ENCODE measurements around the gene POLR1G.

Gene POLR1G, protein sequence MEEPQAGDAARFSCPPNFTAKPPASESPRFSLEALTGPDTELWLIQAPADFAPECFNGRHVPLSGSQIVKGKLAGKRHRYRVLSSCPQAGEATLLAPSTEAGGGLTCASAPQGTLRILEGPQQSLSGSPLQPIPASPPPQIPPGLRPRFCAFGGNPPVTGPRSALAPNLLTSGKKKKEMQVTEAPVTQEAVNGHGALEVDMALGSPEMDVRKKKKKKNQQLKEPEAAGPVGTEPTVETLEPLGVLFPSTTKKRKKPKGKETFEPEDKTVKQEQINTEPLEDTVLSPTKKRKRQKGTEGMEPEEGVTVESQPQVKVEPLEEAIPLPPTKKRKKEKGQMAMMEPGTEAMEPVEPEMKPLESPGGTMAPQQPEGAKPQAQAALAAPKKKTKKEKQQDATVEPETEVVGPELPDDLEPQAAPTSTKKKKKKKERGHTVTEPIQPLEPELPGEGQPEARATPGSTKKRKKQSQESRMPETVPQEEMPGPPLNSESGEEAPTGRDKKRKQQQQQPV

GRCh38 chr19:45406226-45407090 lies at the start of gene POLR1G:
Gene POLR1G, plus strand, starts transcription at chr19:45406644. Its CDS starts 53 bp downstream, at chr19:45406697.
- peak; percentile 64 to 72 for DNase-seq (ENCODE audit: low read depth in 2 of 2)

GRCh38 chr19:45356760-45357444 lies 49.5 kb upstream of the POLR1G start:
- no peak for DNase-seq (ENCODE audit: low read depth in 2 of 2)

GRCh38 chr19:45357445-45357783 lies 49.0 kb upstream of the POLR1G start:
- no peak for DNase-seq (ENCODE audit: low read depth in 2 of 2)

GRCh38 chr19:45358213-45358792 lies 48.1 kb upstream of the POLR1G start:
- DNase-seq (ENCODE audit: low read depth in 2 of 2): no peak

DNA sequence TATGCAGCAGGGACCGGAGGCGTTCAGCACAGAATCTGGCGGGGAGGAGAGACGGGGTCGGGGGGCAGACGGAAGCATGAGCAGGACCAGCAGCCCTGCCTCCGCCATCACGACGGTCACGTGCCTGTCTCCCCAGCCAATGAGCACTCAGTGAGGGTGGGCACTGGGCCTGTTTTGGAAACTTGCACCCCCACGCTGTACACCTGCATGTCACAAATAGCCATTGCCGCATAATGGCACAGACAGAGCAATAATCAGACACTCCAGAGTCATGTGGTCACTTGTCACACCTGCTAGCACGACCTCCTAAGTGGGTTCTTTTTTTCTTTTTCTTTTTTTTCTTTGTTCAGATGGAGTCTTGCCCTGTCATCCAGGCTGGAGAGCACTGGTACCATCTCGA lies 44.8 kb upstream of the POLR1G start:
- DNase-seq (ENCODE audit: low read depth in 2 of 2): no peak

DNA sequence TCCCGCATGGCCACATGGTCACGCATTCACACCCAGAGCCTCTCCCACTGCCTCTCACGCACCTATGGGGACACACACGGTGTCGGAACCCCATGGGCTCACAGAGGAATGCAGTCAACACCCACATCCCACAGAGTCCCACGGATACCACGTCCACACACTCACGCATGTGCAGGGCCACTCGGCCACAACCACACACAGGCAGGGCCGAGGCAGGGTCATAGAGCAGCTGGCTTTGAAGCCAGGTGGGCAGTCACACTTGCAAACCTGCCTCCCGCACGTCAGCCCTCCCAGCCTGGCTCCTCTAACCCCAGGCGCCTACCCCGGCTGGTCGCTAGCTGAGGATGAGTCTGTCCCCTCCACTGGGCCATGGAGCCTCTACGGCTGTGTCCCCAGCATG lies 44.2 kb upstream of the POLR1G start:
- no peak for DNase-seq (ENCODE audit: low read depth in 2 of 2)

DNA sequence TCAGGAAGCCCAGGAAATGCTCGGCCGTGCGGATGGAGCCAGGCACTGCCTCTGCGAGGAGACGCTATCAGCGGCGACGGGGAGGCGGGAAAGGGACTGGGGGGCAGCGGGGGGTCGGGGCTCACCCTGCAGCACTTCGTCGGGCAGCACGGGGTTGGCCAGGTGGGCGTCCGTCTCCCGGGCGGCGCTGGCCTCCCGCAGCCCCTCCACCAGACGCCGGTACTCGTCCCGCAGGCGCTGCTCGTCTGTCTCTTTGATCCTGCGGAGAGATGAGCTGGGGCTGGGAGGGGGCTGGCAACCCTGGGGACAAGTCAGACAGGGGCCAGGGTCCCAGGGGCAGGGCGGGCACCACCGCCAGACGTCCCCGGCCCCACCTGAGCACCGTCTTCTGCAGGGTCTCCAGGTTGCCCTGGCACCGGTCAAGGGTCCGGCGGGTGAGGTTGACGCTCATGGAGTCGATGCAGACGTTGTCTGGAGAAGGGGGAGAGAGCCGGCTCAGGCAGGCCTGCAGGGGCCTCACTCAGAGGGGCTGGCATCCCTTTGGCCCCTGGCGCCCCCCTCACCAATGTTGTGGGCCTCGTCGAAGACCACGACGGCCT lies 42.5 kb upstream of the POLR1G start:
- DNase-seq (ENCODE audit: low read depth in 2 of 2): no peak

DNA sequence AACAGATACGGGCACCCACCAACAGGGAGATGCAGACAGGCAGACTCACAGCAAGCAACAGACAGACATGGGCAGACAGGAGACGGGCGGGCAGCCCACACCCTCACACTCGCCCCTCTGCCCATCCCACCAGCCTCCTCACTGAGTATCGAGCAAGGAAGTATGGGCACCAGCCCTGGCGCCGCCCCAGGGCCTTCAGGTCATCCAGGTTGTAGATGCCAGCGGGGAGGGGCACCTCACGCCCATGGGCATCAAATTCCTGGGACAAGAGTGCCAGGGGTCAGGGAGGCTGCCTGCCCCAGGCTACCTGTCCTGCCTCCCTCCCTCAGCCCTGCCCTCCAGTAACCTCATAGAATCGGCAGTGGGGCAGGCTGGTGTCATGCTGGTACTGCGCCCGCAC lies 41.7 kb upstream of the POLR1G start:
- DNase-seq (ENCODE audit: low read depth in 2 of 2): no peak

DNA sequence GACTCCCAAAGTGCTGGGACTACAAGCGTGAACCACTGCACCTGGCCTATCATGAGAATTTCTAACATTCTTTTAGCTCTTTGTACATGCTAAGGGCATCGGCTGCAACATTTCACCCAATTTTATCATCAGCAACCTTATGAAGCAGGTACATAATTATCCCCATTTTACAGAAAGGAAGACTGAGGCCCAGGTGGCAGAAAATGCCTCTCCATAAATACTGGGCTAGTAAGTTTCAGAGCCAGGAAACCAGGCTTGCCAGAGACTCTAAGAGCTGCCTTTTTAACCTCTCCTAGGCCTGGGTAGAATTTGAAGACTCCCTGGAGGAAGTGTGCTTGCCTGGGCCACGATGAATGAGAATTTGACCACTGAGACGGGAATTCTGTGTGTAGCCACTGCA lies 38.3 kb upstream of the POLR1G start:
- no peak for DNase-seq (ENCODE audit: low read depth in 2 of 2)

GRCh38 chr19:45368737-45369340 lies 37.6 kb upstream of the POLR1G start:
- DNase-seq (ENCODE audit: low read depth in 2 of 2): no peak

- peak; percentile 98 to 100 for DNase-seq (ENCODE audit: low read depth in 2 of 2)
Observed at GRCh38 chr19:45370410-45371204, 35.8 kb upstream of the POLR1G start, which contains the start of gene ERCC2. Gene ERCC2, minus strand, starts transcription at chr19:45370573. Its CDS starts 33 bp downstream, at chr19:45370540.

- no peak for DNase-seq (ENCODE audit: low read depth in 2 of 2)
Observed at GRCh38 chr19:45376045-45376724, 30.3 kb upstream of the POLR1G start.

DNA sequence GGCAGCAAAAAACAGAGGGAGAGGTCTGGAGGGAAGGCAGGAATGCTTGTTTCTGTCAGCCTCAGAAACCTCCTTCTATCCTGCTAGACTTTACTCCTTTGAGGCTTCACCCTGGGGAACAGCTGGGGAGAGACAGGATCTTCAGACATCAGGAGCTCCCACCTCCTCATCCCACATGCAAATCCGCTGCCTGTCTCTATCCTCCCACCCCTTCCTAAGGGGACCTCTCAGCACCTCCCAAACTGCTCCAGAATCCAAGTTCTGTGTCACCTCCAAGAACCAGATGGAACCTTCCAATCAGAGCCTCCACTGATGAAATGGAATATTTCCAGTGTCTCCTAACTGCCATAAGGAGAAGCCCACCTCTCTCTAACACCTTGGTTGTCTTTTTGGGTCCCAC lies 26.3 kb upstream of the POLR1G start:
- no peak for DNase-seq (ENCODE audit: low read depth in 2 of 2)

GRCh38 chr19:45382426-45382825 lies 24.0 kb upstream of the POLR1G start:
- DNase-seq (ENCODE audit: low read depth in 2 of 2): no peak

DNA sequence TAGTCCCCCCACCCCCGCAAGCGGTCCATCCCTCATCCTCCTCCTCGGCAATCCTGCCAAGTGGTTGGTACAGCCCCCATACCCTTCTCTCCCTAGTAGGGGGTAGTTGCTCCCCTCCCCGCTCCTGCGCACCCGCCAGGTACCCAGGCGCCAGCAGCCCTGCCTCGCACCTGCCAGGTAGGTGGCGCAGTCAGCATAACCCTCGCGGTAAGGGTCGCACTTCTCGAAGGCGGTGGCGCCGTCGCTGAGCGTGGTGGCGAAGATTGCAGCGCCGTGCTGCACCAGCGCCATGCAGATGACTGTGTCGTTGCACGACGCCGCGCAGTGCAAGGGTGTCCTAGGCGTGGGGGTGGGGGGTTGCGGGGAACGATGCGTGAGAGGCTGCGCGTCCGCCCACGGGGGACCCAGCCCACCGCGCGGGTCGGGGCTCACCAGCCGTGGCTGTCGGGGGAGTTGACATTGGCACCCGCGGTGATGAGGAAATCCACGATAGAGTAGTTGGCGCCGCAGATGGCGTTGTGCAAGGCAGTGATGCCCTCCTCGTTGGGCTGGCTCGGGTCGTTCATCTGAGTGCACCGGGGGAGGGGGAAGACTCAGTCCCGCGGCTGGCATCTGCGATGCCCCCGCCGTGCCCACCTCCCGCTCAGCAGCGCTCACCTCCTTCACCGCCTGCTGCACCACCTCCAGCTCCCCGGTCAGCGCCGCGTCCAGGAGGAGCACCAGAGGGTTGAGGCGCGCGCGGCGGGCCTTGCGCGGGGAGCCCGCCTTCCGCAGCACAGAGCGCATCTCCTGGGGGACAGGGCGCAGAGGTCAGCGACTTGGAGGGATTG lies 20.8 kb upstream of the POLR1G start:
- DNase-seq (ENCODE audit: low read depth in 2 of 2): no peak

- no peak for DNase-seq (ENCODE audit: low read depth in 2 of 2)
Observed at GRCh38 chr19:45391346-45391745, 15.1 kb upstream of the POLR1G start.

DNA sequence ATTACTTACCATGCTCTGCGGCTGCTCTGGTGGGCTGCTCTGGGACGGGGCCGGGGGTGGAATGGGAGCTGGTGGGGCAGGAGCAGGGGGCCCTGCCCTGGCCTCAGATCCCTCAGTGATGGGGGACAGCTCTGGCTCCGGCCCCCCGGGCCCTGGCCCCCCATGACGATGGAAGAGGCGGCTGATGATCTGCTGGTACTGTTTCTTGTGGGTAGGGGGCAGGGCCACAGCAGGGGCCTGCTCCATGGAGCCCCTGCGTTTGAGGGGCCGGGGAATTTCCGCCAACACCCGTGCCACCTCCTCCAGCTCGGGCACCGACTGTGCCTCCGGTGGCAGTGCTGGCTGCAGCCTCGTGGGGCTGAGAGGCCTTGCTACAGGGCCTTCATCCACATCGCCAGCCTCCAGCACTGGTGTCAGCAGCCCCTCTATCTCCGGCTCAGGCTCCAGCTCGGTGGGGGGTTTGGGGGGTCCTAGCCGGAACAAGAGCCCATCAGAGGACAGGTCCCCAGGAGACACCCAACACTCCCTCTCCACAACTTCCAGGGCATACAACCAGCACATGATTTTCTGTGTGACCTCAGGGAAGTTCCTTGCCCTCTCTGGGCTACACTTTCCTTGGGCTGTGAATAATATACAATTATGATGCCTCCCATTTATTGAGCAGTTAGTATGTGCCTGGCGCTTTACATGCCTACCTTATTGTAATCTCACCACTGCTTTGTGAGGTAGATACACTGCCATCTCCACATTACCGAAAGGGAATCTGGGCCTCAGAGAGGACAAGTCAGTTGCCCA lies 14.4 kb upstream of the POLR1G start:
- no peak for DNase-seq (ENCODE audit: low read depth in 2 of 2)

Data from stimulated activated CD8-positive, alpha-beta memory T cell treated with anti-CD3 and anti-CD28 coated beads, Interleukin-7, amount 100 ng/mL, for 4 hours (primary cell).